Stimulated activated CD4-positive, alpha-beta T cell treated with anti-CD3 and anti-CD28 coated beads, Interleukin-1b, Interleukin-23, amount 100 ng/mL, for 1 hour (primary cell): ENCODE results near the gene JUNB.

Experiments used
- DNase-seq, 2 donors: peaks; one replicate each; pipeline ENCODE4 v3.0.0-alpha.2; 2020; ENCODE audit warnings: low read depth in 2 of 2

JUNB gene

GRCh38 chr19:12842511-12842910 is 51.2 kb downstream of the JUNB start:
- DNase-seq, result no peak
